ENCODE data around the gene VASP.

DNA sequence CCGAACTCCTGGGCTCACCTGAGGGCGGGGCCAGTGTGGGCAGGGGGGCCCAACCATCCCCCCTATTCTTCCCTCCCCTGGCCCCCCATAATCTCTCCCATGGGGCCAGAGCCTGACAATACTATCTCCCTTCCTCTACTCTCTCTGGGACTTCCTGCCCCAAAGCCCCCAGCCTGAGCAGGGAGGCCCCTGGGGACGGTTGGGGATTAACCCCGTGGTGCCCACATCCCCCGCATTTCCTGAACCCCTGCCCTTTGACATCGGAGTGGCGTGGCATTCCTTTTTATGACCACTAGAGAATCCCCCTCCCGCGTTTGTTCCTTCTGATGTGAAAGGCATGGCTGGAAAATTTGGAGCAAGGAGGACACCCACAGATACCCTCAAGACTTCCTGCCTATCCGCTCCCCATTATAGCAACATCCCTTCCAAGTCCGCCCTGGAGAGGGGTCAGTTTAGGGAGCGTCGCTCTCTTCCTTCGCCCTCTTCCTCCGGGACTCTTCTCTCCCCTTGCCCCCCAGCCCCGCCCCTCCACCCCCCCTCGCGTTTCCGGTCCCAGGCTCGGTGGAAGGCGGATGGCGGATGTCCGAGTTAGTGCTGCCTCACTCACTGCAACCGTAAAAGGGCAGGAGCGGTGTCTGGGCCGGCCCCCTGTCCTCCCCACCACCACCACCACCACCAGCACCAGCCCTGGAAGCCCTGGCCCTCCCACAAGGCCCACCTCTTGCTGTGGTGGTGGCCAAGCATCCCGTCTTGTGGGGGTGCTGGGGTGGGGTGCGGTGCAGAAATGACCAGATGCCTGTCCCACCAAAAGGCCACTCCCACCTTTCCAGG lies 1.8 kb downstream of the VASP start:
- TF ChIP-seq, protein P1, sequence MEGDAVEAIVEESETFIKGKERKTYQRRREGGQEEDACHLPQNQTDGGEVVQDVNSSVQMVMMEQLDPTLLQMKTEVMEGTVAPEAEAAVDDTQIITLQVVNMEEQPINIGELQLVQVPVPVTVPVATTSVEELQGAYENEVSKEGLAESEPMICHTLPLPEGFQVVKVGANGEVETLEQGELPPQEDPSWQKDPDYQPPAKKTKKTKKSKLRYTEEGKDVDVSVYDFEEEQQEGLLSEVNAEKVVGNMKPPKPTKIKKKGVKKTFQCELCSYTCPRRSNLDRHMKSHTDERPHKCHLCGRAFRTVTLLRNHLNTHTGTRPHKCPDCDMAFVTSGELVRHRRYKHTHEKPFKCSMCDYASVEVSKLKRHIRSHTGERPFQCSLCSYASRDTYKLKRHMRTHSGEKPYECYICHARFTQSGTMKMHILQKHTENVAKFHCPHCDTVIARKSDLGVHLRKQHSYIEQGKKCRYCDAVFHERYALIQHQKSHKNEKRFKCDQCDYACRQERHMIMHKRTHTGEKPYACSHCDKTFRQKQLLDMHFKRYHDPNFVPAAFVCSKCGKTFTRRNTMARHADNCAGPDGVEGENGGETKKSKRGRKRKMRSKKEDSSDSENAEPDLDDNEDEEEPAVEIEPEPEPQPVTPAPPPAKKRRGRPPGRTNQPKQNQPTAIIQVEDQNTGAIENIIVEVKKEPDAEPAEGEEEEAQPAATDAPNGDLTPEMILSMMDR (IDR thresholded peaks at IDR 0.05; ENCODE audit: low read depth, low read length) = no peak
- TF ChIP-seq MAX (IDR thresholded peaks at IDR 0.05; ENCODE audit: low read depth, low read length) (no peak), POLR2A (IDR thresholded peaks at IDR 0.05; ENCODE audit: extremely low read depth, insufficient read length) (no peak), MYC (IDR thresholded peaks at IDR 0.05; ENCODE audit: low read depth, low read length) (no peak; the same call in 1 of the 2 replicates)
